Keratinocyte (primary cell): ENCODE data around the gene CLK1. TPM values are rescaled to one million over a fixed set of nuclear protein-coding genes. Genes with fewer than 3 reads are reported as not detected.

Experiments
- DNase-seq: peaks from one replicate; pipeline ENCODE4 v3.0.0-alpha.2; 2011; ENCODE audit warnings: low read depth, missing footprints, low spot score
- FAIRE-seq: peaks from 2 replicates; lab custom pipeline; 2011; peaks lifted over from hg19 to GRCh38; lab: Jason Lieb, UNC
- H2AFZ ChIP-seq: 2 replicates; pipeline ENCODE4 v1.6.0; 2012; ENCODE audit warnings: low read length, control low read depth, inconsistent platforms; ENCODE audit not compliant: control insufficient read depth
- H3K27ac ChIP-seq: 2 replicates; pipeline ENCODE4 v1.5.1; 2011; ENCODE audit warnings: low read length; ENCODE audit not compliant: control insufficient read depth, insufficient read depth
- H3K27me3 ChIP-seq: 3 replicates; pipeline ENCODE4 v1.6.0; 2011; ENCODE audit warnings: low read length; ENCODE audit not compliant: control insufficient read depth, insufficient read depth; ENCODE audit errors: extremely low read depth
- H3K36me3 ChIP-seq, 2 experiments: 2 replicates in 1 of 2; 3 replicates in 1 of 2; pipeline ENCODE4 v1.5.1; 2011; ENCODE audit warnings: low read length in 2 of 2, mild to moderate bottlenecking in 1 of 2; ENCODE audit not compliant: control insufficient read depth in 2 of 2, insufficient read depth in 2 of 2; ENCODE audit errors: extremely low read depth in 1 of 2
- H3K4me1 ChIP-seq: 3 replicates; pipeline ENCODE4 v1.5.1; 2011; ENCODE audit warnings: low read length; ENCODE audit not compliant: control insufficient read depth, insufficient read depth; ENCODE audit errors: extremely low read depth
- H3K4me2 ChIP-seq: 3 replicates; pipeline ENCODE4 v1.6.0; 2011; ENCODE audit warnings: low read depth, low read length; ENCODE audit not compliant: control insufficient read depth, insufficient read depth; ENCODE audit errors: extremely low read depth
- H3K4me3 ChIP-seq, 3 experiments: fragments of 200-600 bp in 1 of 3; sonication (generic) in 1 of 3; 2 replicates in 2 of 3; 3 replicates in 1 of 3; pipeline ENCODE4 v1.5.1; 2011 to 2016; ENCODE audit warnings: low read length in 3 of 3, mild to moderate bottlenecking in 3 of 3, control low read depth in 2 of 3, inconsistent platforms in 1 of 3, low read depth in 1 of 3, mixed read lengths in 1 of 3, mixed run types in 1 of 3, moderate library complexity in 1 of 3; ENCODE audit not compliant: control insufficient read depth in 2 of 3, insufficient read depth in 2 of 3; ENCODE audit errors: extremely low read depth in 1 of 3
- H3K79me2 ChIP-seq: 2 replicates; pipeline ENCODE4 v1.6.0; 2012; ENCODE audit warnings: low read length; ENCODE audit not compliant: control insufficient read depth, insufficient read depth
- H3K9ac ChIP-seq: 3 replicates; pipeline ENCODE4 v1.6.0; 2011; ENCODE audit warnings: low read length; ENCODE audit not compliant: control insufficient read depth, insufficient read depth; ENCODE audit errors: extremely low read depth
- H3K9me1 ChIP-seq: 3 replicates; pipeline ENCODE4 v1.6.0; 2011; ENCODE audit warnings: low read length; ENCODE audit not compliant: control insufficient read depth, insufficient read depth; ENCODE audit errors: extremely low read depth
- H3K9me3 ChIP-seq: 2 replicates; pipeline ENCODE4 v1.5.1; 2012; ENCODE audit warnings: low read depth, low read length; ENCODE audit not compliant: control insufficient read depth
- H4K20me1 ChIP-seq: 3 replicates; pipeline ENCODE4 v1.6.0; 2011; ENCODE audit warnings: low read length; ENCODE audit not compliant: control insufficient read depth, insufficient read depth; ENCODE audit errors: extremely low read depth
- EZH2 ChIP-seq: IDR thresholded peaks from one replicate; pipeline ENCODE4 v1.6.1; 2012; ENCODE audit warnings: inconsistent platforms, mild to moderate bottlenecking, low read length, moderate library complexity
- dilution Hi-C: fragments of 300-500 bp; cut with MboI; formaldehyde crosslinking; loops from one replicate; pipeline ENCODE4 v1.7.0; 2020; ENCODE audit warnings: low sequenced_read_pairs; ENCODE audit not compliant: extremely low pct_ligation_motif_present
- polyA plus RNA-seq, 5 experiments: library from polyadenylated mRNA; depleted of rRNA in 3 of 5; stranded (reverse) in 3 of 5; stranded (forward) in 1 of 5; unstranded in 1 of 5; fragments of >200 nt; gene quantifications; 1 replicate in 1 of 5; 2 replicates in 3 of 5; 3 replicates in 1 of 5; pipeline versions ENCODE4 v1.2.1 to v1.2.3, GENCODE V29; 2011 to 2012; ENCODE audit warnings: missing spikeins in 2 of 5, low read depth in 1 of 5, low replicate concordance in 1 of 5
- TF ChIP-seq, protein P1 (sequence below), 3 experiments: IDR thresholded peaks in 1 of 3; conservative IDR thresholded peaks in 1 of 3; optimal IDR thresholded peaks in 1 of 3; 2 replicates in 2 of 3; 3 replicates in 1 of 3; pipeline versions ENCODE3 to v1.5.1; 2011; ENCODE audit warnings: low read length in 3 of 3, mild to moderate bottlenecking in 3 of 3, moderate library complexity in 2 of 3, control low read depth in 1 of 3, inconsistent platforms in 1 of 3; ENCODE audit not compliant: insufficient read depth in 2 of 3; ENCODE audit errors: extremely low read depth in 1 of 3

Gene CLK1
- polyA plus RNA-seq, 1 donor (not counting 4 experiments of a cell fraction or from before 2014, with no cell fraction given), result 70.4 TPM

GRCh38 chr2:200847269-200847668 lies 17.2 kb downstream of the CLK1 start:
- no peak for TF ChIP-seq EZH2
- TF ChIP-seq, protein P1, sequence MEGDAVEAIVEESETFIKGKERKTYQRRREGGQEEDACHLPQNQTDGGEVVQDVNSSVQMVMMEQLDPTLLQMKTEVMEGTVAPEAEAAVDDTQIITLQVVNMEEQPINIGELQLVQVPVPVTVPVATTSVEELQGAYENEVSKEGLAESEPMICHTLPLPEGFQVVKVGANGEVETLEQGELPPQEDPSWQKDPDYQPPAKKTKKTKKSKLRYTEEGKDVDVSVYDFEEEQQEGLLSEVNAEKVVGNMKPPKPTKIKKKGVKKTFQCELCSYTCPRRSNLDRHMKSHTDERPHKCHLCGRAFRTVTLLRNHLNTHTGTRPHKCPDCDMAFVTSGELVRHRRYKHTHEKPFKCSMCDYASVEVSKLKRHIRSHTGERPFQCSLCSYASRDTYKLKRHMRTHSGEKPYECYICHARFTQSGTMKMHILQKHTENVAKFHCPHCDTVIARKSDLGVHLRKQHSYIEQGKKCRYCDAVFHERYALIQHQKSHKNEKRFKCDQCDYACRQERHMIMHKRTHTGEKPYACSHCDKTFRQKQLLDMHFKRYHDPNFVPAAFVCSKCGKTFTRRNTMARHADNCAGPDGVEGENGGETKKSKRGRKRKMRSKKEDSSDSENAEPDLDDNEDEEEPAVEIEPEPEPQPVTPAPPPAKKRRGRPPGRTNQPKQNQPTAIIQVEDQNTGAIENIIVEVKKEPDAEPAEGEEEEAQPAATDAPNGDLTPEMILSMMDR (optimal IDR thresholded peaks at IDR 0.05 in 1 of 3, IDR thresholded peaks at IDR 0.05 in 1 of 3, conservative IDR thresholded peaks at IDR 0.05 in 1 of 3; ENCODE audit: extremely low read depth in 1 of 3, insufficient read depth in 2 of 3, low read length in 3 of 3), result no peak
- Histone ChIP-seq H3K9me1 (no peaks in the 10 kb centered on the region), H3K4me2 (no peak overlapping the region), H3K4me1 (peaks cover 4% of the 10 kb centered on the region), H3K36me3 (peaks cover 2 to 11% of the 10 kb centered on the region in 2 experiments), H3K27me3 (no peaks in the 10 kb centered on the region), H3K27ac (no peak overlapping the region), H3K9ac (no peak overlapping the region), H3K4me3 (no peak overlapping the region), H2AFZ (no peak overlapping the region), H4K20me1 (no peaks in the 10 kb centered on the region), H3K9me3 (no peaks in the 10 kb centered on the region), H3K79me2 (no peaks in the 10 kb centered on the region)
- FAIRE-seq (no peak), DNase-seq (no peak)
- dilution Hi-C loops, result no loop called here

- DNase-seq, result no peak
- no peaks in the 10 kb centered on the region for H3K79me2 ChIP-seq
These were observed 18.7 kb downstream of the CLK1 start for GRCh38 chr2:200845669-200846325.

More at GRCh38 chr2:200845669-200846325, 18.7 kb downstream of the CLK1 start:
- Histone ChIP-seq H3K9ac (no peak overlapping the region), H3K9me3 (no peaks in the 10 kb centered on the region), H3K4me2 (peak overlapping the region; percentile 30), H4K20me1 (no peaks in the 10 kb centered on the region), H3K4me1 (peaks cover 4% of the 10 kb centered on the region), H3K27ac (peak overlapping the region; percentile 5), H3K27me3 (no peaks in the 10 kb centered on the region), H3K36me3 (no peaks in the 10 kb centered on the region), H3K9me1 (no peaks in the 10 kb centered on the region), H2AFZ (peak overlapping the region; percentile 76), H3K4me3 (no peak overlapping the region)
- dilution Hi-C loops, result no loop called here
- no peak for TF ChIP-seq EZH2
- TF ChIP-seq, protein P1 (optimal IDR thresholded peaks at IDR 0.05 in 1 of 3, IDR thresholded peaks at IDR 0.05 in 1 of 3, conservative IDR thresholded peaks at IDR 0.05 in 1 of 3; ENCODE audit: extremely low read depth in 1 of 3, insufficient read depth in 2 of 3, low read length in 3 of 3), result no peak
- FAIRE-seq, result peak; percentile 73
